Neural cell (in vitro differentiated cells): ENCODE measurements around the gene REPS1. TPM values are rescaled to one million over a fixed set of nuclear protein-coding genes. Genes with fewer than 3 reads are reported as not detected.

Experiments used
- H2AFZ ChIP-seq: fragments of 200-600, 300-800 bp; sonication (generic), shearing (Covaris generic); 2 replicates; pipeline ENCODE4 v1.6.0; 2014; ENCODE audit warnings: low read depth, mild to moderate bottlenecking, antibody characterized with exemption, low read length, moderate library complexity
- H3F3A ChIP-seq: fragments of 200-600 bp; shearing (Covaris generic); 2 replicates; pipeline ENCODE4 v1.6.1; 2016; ENCODE audit warnings: mild to moderate bottlenecking, moderate library complexity, mixed read lengths, antibody characterized with exemption, low read length; ENCODE audit not compliant: insufficient read depth, poor library complexity, severe bottlenecking
- H3K27ac ChIP-seq: fragments of 200-600, 300-800 bp; sonication (generic), shearing (Covaris generic); 2 replicates; pipeline ENCODE4 v1.5.1; 2014; ENCODE audit warnings: mild to moderate bottlenecking, low read length, moderate library complexity
- H3K27me3 ChIP-seq: fragments of 300-800, 200-600 bp; sonication (generic), shearing (Covaris generic); 2 replicates; pipeline ENCODE4 v1.6.0; 2014; ENCODE audit warnings: mild to moderate bottlenecking, low read depth, low read length, moderate library complexity; ENCODE audit not compliant: insufficient read depth
- H3K36me3 ChIP-seq: fragments of 300-800, 200-600 bp; sonication (generic), shearing (Covaris generic); 2 replicates; pipeline ENCODE4 v1.5.1; 2014; ENCODE audit warnings: mild to moderate bottlenecking, antibody characterized with exemption, low read length, moderate library complexity; ENCODE audit not compliant: insufficient read depth
- H3K4me2 ChIP-seq: fragments of 300-800, 200-600 bp; sonication (generic), shearing (Covaris generic); 2 replicates; pipeline ENCODE4 v1.6.0; 2014; ENCODE audit warnings: mild to moderate bottlenecking, low read length
- H3K4me3 ChIP-seq: fragments of 300-800, 200-600 bp; sonication (generic), shearing (Covaris generic); 2 replicates; pipeline ENCODE4 v1.5.1; 2014; ENCODE audit warnings: mild to moderate bottlenecking, low read length, moderate library complexity
- H3K79me2 ChIP-seq: fragments of 200-600 bp; shearing (Covaris generic); replicated peaks from 2 replicates; pipeline ENCODE4 v1.6.0; 2014; ENCODE audit warnings: mild to moderate bottlenecking, low read length, moderate library complexity; ENCODE audit not compliant: insufficient read depth
- H3K9ac ChIP-seq: fragments of 300-800, 200-600 bp; sonication (generic), shearing (Covaris generic); 2 replicates; pipeline ENCODE4 v1.6.1; 2016; ENCODE audit warnings: mild to moderate bottlenecking, low read length, mixed read lengths
- H3K9me2 ChIP-seq: fragments of 200-600 bp; shearing (Covaris generic); 2 replicates; pipeline ENCODE4 v1.6.1; 2016; ENCODE audit warnings: mild to moderate bottlenecking, low read length, mixed read lengths; ENCODE audit not compliant: insufficient read depth
- H3K9me3 ChIP-seq: fragments of 200-600, 300-800 bp; sonication (generic), shearing (Covaris generic); 2 replicates; pipeline ENCODE4 v1.6.1; 2016; ENCODE audit warnings: mild to moderate bottlenecking, mixed run types, low read length, moderate library complexity, mixed read lengths
- H4K20me1 ChIP-seq: fragments of 200-600 bp; shearing (Covaris generic); 2 replicates; pipeline ENCODE4 v1.6.1; 2016; ENCODE audit warnings: mild to moderate bottlenecking, mixed run types; ENCODE audit not compliant: insufficient read depth
- CTCF ChIP-seq: fragments of 450-650 bp; IDR thresholded peaks from 2 replicates; pipeline ENCODE4 v1.5.1; 2014; ENCODE audit warnings: antibody characterized with exemption, mild to moderate bottlenecking, moderate library complexity; ENCODE audit not compliant: poor library complexity, severe bottlenecking
- EP300 ChIP-seq: fragments of 450-650 bp; conservative IDR thresholded peaks from 2 replicates; pipeline ENCODE4 v1.6.1; 2014; ENCODE audit warnings: antibody characterized with exemption, mild to moderate bottlenecking, moderate library complexity; ENCODE audit not compliant: poor library complexity, severe bottlenecking
- EZH2 ChIP-seq: fragments of 200-600, 300-800 bp; shearing (Covaris generic), sonication (generic); IDR thresholded peaks from 2 replicates; pipeline ENCODE4 v1.6.1; 2014; ENCODE audit warnings: antibody characterized with exemption, low read length, borderline replicate concordance, mild to moderate bottlenecking; ENCODE audit not compliant: insufficient read depth, poor library complexity, severe bottlenecking
- MXI1 ChIP-seq: fragments of 450-650 bp; conservative IDR thresholded peaks from 2 replicates; pipeline ENCODE4 v1.6.1; 2014; ENCODE audit warnings: antibody characterized with exemption, mild to moderate bottlenecking; ENCODE audit not compliant: poor library complexity, severe bottlenecking
- POLR2AphosphoS5 ChIP-seq: IDR thresholded peaks from 2 replicates; pipeline ENCODE4 v1.6.1; 2012
- RAD21 ChIP-seq: fragments of 450-650 bp; conservative IDR thresholded peaks from 2 replicates; pipeline ENCODE4 v1.6.1; 2014; ENCODE audit warnings: antibody characterized with exemption, mild to moderate bottlenecking, moderate library complexity
- REST ChIP-seq: IDR thresholded peaks from 2 replicates; pipeline ENCODE4 v1.6.1; 2012; ENCODE audit warnings: borderline replicate concordance
- SMC3 ChIP-seq: fragments of 450-650 bp; conservative IDR thresholded peaks from 2 replicates; pipeline ENCODE4 v1.6.1; 2014; ENCODE audit warnings: antibody characterized with exemption, mild to moderate bottlenecking, moderate library complexity; ENCODE audit not compliant: poor library complexity
- TAF1 ChIP-seq: IDR thresholded peaks from 2 replicates; pipeline ENCODE4 v1.6.1; 2012; ENCODE audit warnings: low read depth
- polyA plus RNA-seq: library from polyadenylated mRNA; depleted of rRNA; stranded (reverse); fragments of >200 nt; gene quantifications from 2 replicates; pipeline ENCODE4 v1.2.3, GENCODE V29; 2014

The REPS1 gene
- polyA plus RNA-seq, 1 donor from 2014 or later, result 64.9 TPM

- Histone ChIP-seq H3K36me3 (no peaks in the 10 kb centered on the region), H3K9ac (peak overlapping the region; percentile 98), H3K4me3 (peak overlapping the region; percentile 89), H3K9me3 (no peaks in the 10 kb centered on the region), H3K27me3 (no peaks in the 10 kb centered on the region), H3K4me2 (peak overlapping the region; percentile 79), H3K27ac (peak overlapping the region; percentile 97), H3K9me2 (no peaks in the 10 kb centered on the region), H3K79me2 (peaks cover 39% of the 10 kb centered on the region), H2AFZ (peak overlapping the region; percentile 81), H3F3A (peaks cover 3% of the 10 kb centered on the region), H4K20me1 (no peaks in the 10 kb centered on the region)
- TF ChIP-seq TAF1 (peak; percentile 3), REST (peak; percentile 61), SMC3 (no peak), POLR2AphosphoS5 (peak; percentile 25), RAD21 (no peak)
Measured at GRCh38 chr6:139029470-139030227, 41.6 kb upstream of the REPS1 start.

DNA sequence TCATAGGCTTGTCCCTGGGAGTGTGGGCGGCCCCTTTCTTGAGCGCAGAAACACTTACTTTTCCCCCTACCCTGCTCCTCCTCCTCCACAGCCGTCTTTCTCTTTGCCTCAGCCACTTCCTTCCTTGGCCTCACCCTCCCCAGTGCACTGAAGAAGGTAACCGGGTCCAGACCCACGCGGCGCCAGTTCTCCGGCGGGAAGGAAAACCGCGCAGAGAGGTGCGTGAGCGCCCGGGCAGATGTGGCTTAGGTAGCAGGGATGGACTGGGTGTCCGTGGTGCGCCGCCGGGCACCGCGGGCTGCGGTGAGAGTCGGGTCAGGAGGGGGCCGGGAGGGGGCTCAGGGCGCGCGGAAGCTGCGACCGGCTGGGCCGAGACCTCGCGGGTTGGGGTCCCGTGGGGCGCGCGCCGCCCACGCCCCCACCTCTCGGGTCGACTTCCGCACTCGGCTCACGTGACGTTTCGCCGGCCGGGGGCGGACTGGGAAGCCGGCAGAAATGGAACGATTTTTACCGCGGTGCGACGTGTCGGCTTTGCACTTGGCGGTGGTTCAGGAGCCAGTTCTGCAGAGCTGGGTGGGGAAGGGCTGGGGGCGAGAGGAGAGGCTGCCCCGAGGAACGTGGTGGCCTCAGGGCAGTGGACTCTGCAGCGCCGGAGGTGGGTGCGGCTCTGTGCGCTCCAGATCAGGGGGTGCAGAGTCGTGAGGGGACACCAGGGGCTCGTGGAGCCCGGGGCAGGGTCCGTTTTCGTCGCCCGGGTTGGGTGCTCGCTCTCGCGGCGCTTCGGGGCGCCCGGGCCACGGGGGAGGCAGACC is 40.8 kb upstream of the REPS1 start, which contains the start of gene ABRACL:
ABRACL (plus strand) TSS at position 88 of the 812 bp plus-strand sequence. CDS start 5,416 bp downstream, outside the sequence.
- Histone ChIP-seq H4K20me1 (no peaks in the 10 kb centered on the region), H3K9ac (peak within 1 kb of the TSS; percentile 98), H3K27ac (peak within 1 kb of the TSS; percentile 97), H3K9me3 (no peaks in the 10 kb centered on the region), H3K27me3 (no peaks in the 10 kb centered on the region), H3K79me2 (peaks cover 39% of the 10 kb centered on the region), H2AFZ (peak within 1 kb of the TSS; percentile 81), H3F3A (peaks cover 3% of the 10 kb centered on the region), H3K36me3 (no peaks in the 10 kb centered on the region), H3K9me2 (no peaks in the 10 kb centered on the region), H3K4me2 (peak within 1 kb of the TSS; percentile 83), H3K4me3 (peak within 1 kb of the TSS; percentile 89)
- TF ChIP-seq EZH2 (no peak), REST (peak; percentile 97), TAF1 (peak; percentile 93), RAD21 (peak; percentile 40), MXI1 (peak; percentile 83), CTCF (no peak), SMC3 (peak; percentile 50), EP300 (peak; percentile 54), POLR2AphosphoS5 (peak; percentile 83)
